ENCODE results near the gene DDX1. TPM values are rescaled to one million over a fixed set of nuclear protein-coding genes. Genes with fewer than 3 reads are reported as not detected.

Gene DDX1
- total RNA-seq (2022; extraction: Qiagen RNA extraction), result 121 to 167 TPM (median 123 TPM) in 5 replicates

DNA sequence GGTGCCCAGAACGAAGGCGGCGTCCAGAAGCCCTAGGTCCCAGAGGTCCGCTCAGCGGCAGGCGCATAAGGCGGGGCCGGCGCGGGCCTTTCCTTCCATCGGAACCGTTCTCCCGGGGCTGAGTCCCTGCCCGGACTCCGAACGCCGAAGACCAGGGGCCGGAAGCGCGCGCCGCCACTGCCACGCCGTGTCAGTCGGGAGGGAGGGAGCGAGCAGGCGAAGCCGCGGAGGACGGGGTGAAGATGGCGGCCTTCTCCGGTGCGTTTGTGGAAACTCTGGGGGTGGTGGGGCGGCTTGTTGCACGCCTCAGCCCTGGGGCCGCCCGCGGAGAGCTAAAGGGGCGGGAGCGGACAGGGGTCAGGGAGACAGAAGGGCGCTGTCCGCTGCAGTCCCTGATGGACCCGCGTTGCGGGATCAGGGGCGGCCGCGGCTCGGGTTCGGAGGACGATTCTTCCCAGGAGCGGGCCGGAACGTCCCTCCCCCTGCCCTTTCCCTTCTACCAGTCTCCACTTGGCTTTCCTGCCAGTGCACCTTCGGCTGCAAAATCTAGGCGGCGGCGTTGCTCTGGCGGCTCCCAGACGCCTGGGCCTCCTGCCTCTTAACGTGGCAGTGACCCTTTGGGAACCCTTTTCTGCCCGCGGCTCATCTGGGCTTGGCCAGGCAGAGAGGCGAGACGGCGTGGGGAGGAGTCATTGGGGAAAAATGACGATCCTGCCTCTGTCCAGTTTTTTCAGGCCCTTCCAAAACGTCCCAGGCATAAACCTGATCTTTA is at the start of gene DDX1:
Gene DDX1 (plus strand): TSS at position 177 of the 772 bp plus-strand sequence. CDS start 66 bp downstream, at position 243.

GRCh38 chr2:15560988-15561573 is 30.6 kb upstream of the DDX1 start, which contains the start of gene NBAS:
NBAS (minus strand) TSS chr2:15561334; CDS start chr2:15561304, 30 bp downstream.

Other genes with a start within 250 kb of the DDX1 start
- gene NBAS, start 30.5 kb upstream of the DDX1 start, total RNA-seq (2022; extraction: Qiagen RNA extraction), result 15.0 to 17.2 TPM (median 15.6 TPM) in 5 replicates

All from A549 treated with CORT108297 at 1 μM for 4 hours (cell line).